Naive thymus-derived CD4-positive, alpha-beta T cell (primary cell): Measurements from ENCODE around the gene EPB41L5. TPM values are rescaled to one million over a fixed set of nuclear protein-coding genes. Genes with fewer than 3 reads are reported as not detected.
A peak's percentile ranks its signal among the peaks of the same experiment; 100 is the strongest.
"Not testable (repeated sequence)": the region's sequence is repeated elsewhere in the genome, so short reads cannot be mapped to it uniquely, and the experiment has no call there.

ENCODE experiments used
- ATAC-seq: fragments of 150-1000 bp; cut with Tn5 transposase; 2 replicates; pipeline ENCODE4 v1.10.0; 2021; ENCODE audit warnings: mild to moderate bottlenecking, moderate library complexity
- CTCF ChIA-PET: fragments of 350-600 bp; sonication (Branson Sonifier 250); formaldehyde crosslinking; loops from one replicate; lab custom pipeline; 2021; ENCODE audit warnings: antibody characterized with exemption; lab: Charles Lee
- POLR2A ChIA-PET: fragments of 350-600 bp; sonication (Branson Sonifier 250); formaldehyde crosslinking; loops from one replicate; lab custom pipeline; 2021; ENCODE audit warnings: antibody characterized with exemption, inconsistent platforms; lab: Charles Lee
- DNase-seq, 9 donors: peaks; one replicate each; pipeline versions ENCODE4 v3.0.0 to v3.0.0-alpha.2; 2020 to 2022; ENCODE audit warnings: mixed read lengths in 1 of 9
- H3K27ac ChIP-seq: one replicate; pipeline ENCODE4 v1.7.0; 2013; ENCODE audit warnings: mild to moderate bottlenecking, low read depth, low read length, moderate library complexity
- H3K27me3 ChIP-seq, 2 donors: one replicate each; pipeline ENCODE4 v1.7.0; 2013; ENCODE audit warnings: low read length in 2 of 2, mild to moderate bottlenecking in 2 of 2, moderate library complexity in 2 of 2; ENCODE audit not compliant: control insufficient read depth in 2 of 2, insufficient read depth in 2 of 2
- H3K36me3 ChIP-seq, 3 experiments: 1 replicate in 2 of 3; 2 replicates in 1 of 3; pipeline ENCODE4 v1.7.0; 2013; ENCODE audit warnings: low read length in 3 of 3, mild to moderate bottlenecking in 3 of 3, moderate library complexity in 1 of 3; ENCODE audit not compliant: insufficient read depth in 3 of 3, control insufficient read depth in 2 of 3
- H3K4me1 ChIP-seq, 2 donors: one replicate each; pipeline ENCODE4 v1.7.0; 2013; ENCODE audit warnings: low read length in 2 of 2, mild to moderate bottlenecking in 2 of 2, moderate library complexity in 1 of 2; ENCODE audit not compliant: control insufficient read depth in 2 of 2, insufficient read depth in 2 of 2
- H3K4me3 ChIP-seq: 2 replicates; pipeline ENCODE4 v1.7.0; 2013; ENCODE audit warnings: mild to moderate bottlenecking, low read length
- H3K9me3 ChIP-seq, 3 experiments: 1 replicate in 2 of 3; 2 replicates in 1 of 3; pipeline ENCODE4 v1.7.0; 2013; ENCODE audit warnings: low read length in 3 of 3; ENCODE audit not compliant: control insufficient read depth in 2 of 3
- H3K27ac Mint-ChIP-seq, 9 donors: one replicate each; pipeline ENCODE4 v1.8.0; 2020 to 2022; ENCODE audit warnings: mixed read lengths in 9 of 9, mild to moderate bottlenecking in 8 of 9, moderate library complexity in 5 of 9, inconsistent platforms in 2 of 9
- H3K27me3 Mint-ChIP-seq, 5 donors: one replicate each; pipeline ENCODE4 v1.8.0; 2021 to 2022; ENCODE audit warnings: mixed read lengths in 5 of 5, mild to moderate bottlenecking in 1 of 5
- H3K36me3 Mint-ChIP-seq, 5 donors: one replicate each; pipeline ENCODE4 v1.8.0; 2020 to 2022; ENCODE audit warnings: mixed read lengths in 5 of 5, mild to moderate bottlenecking in 3 of 5, inconsistent platforms in 1 of 5
- H3K4me1 Mint-ChIP-seq, 7 donors: one replicate each; pipeline ENCODE4 v1.8.0; 2020 to 2022; ENCODE audit warnings: mixed read lengths in 7 of 7, mild to moderate bottlenecking in 3 of 7, inconsistent platforms in 1 of 7
- H3K4me3 Mint-ChIP-seq, 10 donors: one replicate each; pipeline ENCODE4 v1.8.0; 2020 to 2022; ENCODE audit warnings: mild to moderate bottlenecking in 10 of 10, mixed read lengths in 10 of 10, moderate library complexity in 6 of 10, inconsistent platforms in 2 of 10
- H3K9me3 Mint-ChIP-seq, 11 donors: one replicate each; pipeline ENCODE4 v1.8.0; 2020 to 2022; ENCODE audit warnings: mixed read lengths in 11 of 11, mild to moderate bottlenecking in 4 of 11, inconsistent platforms in 1 of 11, moderate library complexity in 1 of 11
- intact Hi-C, 2 donors: fragments of 100-400 bp; cut with micrococcal nuclease; formaldehyde crosslinking; loops; one replicate each; pipeline ENCODE4 v1.15.1; 2023
- polyA plus RNA-seq, 2 donors: library from polyadenylated mRNA; unstranded; fragments of 300-500 nt; fragmentation: Illumina TruSeq; gene quantifications; one replicate each; pipeline ENCODE4 v1.2.3, GENCODE V29; 2021
- total RNA-seq, 6 experiments: library from RNA in 5 of 6; stranded (reverse) in 5 of 6; gene quantifications; 1 replicate in 5 of 6; 2 replicates in 1 of 6; pipeline ENCODE4 v1.2.3 and lab custom pipeline; 2021 to 2026

Gene EPB41L5
- total and polyA plus RNA-seq, 7 experiments from 2014 or later: 2.2 to 9.3 (median 6.5) TPM

DNA sequence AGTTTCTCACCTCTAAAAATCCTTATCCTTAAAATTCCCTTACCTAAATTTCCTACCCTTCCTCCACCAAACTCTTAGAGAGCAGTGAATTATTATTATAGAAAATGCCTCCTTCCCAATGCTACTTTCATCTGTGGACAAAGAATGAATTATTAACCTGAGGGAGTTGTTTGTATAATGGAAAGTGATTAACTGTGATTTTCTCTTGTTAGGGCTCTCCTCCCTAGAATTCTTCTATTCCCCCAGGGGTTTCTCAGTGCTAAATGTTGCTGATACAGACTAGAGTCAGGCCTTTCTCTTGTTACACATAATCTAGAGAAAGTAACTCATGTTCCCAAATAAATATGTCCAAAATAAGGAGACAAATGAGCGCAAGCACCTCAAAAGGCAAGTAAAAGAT lies 23.3 kb downstream of the EPB41L5 start:
- no peak overlapping the region for H3K27ac ChIP-seq
- CTCF ChIA-PET: no interaction called here
- H3K4me1 Mint-ChIP-seq: peaks cover 0 to 6% (median 0%) of the 10 kb centered on the region in 7 donors
- ATAC-seq (no peak), DNase-seq (no peak)
- H3K4me3 Mint-ChIP-seq: no peak overlapping the region
- H3K4me1 ChIP-seq: no peaks in the 10 kb centered on the region
- H3K9me3 Mint-ChIP-seq: peaks cover 0 to 6% (median 0%) of the 10 kb centered on the region in 11 donors
- H3K27ac Mint-ChIP-seq: no peak overlapping the region
- H3K4me3 ChIP-seq: no peak overlapping the region
- H3K27me3 Mint-ChIP-seq: peaks cover 0 to 14% (median 0%) of the 10 kb centered on the region in 5 donors
- H3K27me3 ChIP-seq: no peaks in the 10 kb centered on the region
- H3K36me3 ChIP-seq: no peaks in the 10 kb centered on the region
- intact Hi-C loops: no loop called here
- H3K36me3 Mint-ChIP-seq: peaks cover 0 to 17% (median 5%) of the 10 kb centered on the region in 5 donors
- H3K9me3 ChIP-seq: no peaks in the 10 kb centered on the region
- POLR2A ChIA-PET: no interaction called here

DNA sequence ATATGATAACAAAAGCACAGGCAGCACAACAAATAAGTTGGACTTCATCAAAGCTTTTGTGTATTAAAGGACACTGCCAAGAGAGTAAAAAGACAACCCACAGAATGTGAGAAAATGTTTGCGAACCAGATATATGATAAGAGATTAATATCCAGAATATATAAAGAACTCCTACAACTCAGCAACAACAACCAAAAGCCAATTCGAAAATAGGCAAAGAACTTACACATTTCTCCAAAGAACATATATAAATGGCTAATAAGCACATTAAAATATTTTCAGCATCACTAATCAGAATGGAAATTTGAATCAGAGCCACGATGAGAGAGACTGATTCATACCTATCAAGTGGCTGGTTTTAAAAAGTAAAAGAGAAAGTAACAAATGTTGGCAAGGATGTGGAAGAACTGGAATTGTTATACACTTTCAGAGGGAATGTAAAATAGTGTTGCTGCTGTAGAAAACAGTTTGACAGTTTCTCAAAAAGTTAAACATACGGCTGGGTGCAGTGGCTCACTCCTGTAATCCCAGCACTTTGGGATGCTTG lies 25.2 kb downstream of the EPB41L5 start:
- POLR2A ChIA-PET: no interaction called here
- intact Hi-C loops: no loop called here
- CTCF ChIA-PET: no interaction called here

DNA sequence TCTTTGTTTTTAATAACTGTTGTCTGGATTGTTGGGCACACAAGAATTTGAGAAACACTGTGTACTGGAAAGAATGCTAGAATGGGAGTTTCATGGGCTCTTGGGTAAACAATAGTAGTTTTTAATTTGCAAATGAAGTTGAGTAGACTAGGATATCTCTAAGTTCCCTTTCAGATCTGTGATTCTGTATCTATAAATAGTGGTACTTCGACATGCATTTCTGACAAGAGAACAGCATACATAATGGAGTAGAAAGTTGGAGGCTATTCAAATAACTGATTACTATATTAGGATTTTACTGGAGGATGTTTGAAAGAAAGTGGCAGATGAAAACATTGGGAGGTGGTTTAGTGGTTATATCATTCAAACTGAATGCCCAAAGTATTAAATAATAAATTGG lies 29.5 kb downstream of the EPB41L5 start:
- no peak for DNase-seq
- no peak overlapping the region for H3K4me3 Mint-ChIP-seq
- H3K36me3 Mint-ChIP-seq: peaks cover 8 to 37% (median 30%) of the 10 kb centered on the region in 5 donors
- ATAC-seq: no peak
- POLR2A ChIA-PET: no interaction called here
- H3K27me3 Mint-ChIP-seq: peaks cover 0 to 5% (median 0%) of the 10 kb centered on the region in 5 donors
- no peaks in the 10 kb centered on the region for H3K9me3 ChIP-seq
- no peaks in the 10 kb centered on the region for H3K36me3 ChIP-seq
- H3K27me3 ChIP-seq: no peaks in the 10 kb centered on the region
- no peak overlapping the region for H3K4me3 ChIP-seq
- peaks cover 0 to 17% (median 6%) of the 10 kb centered on the region in 7 donors for H3K4me1 Mint-ChIP-seq
- H3K27ac Mint-ChIP-seq: peak overlapping the region in 1 of 9 donors; percentile 24
- H3K27ac ChIP-seq: no peak overlapping the region
- intact Hi-C loops: no loop called here
- H3K4me1 ChIP-seq: peaks cover 0 to 9% of the 10 kb centered on the region in 2 donors
- H3K9me3 Mint-ChIP-seq: peaks cover 0 to 18% (median 13%) of the 10 kb centered on the region in 11 donors
- CTCF ChIA-PET: no interaction called here

More for the DNA sequence above, 25.2 kb downstream of the EPB41L5 start:
- H3K9me3 ChIP-seq: no peaks in the 10 kb centered on the region
- no peaks in the 10 kb centered on the region for H3K27me3 ChIP-seq
- ATAC-seq (no peak), DNase-seq (no peak)
- H3K4me3 Mint-ChIP-seq: no peak overlapping the region
- peaks cover 0 to 8% (median 0%) of the 10 kb centered on the region in 7 donors for H3K4me1 Mint-ChIP-seq
- no peaks in the 10 kb centered on the region for H3K36me3 ChIP-seq
- peaks cover 0 to 28% (median 13%) of the 10 kb centered on the region in 5 donors for H3K36me3 Mint-ChIP-seq
- peaks cover 0 to 6% (median 0%) of the 10 kb centered on the region in 11 donors for H3K9me3 Mint-ChIP-seq
- H3K4me1 ChIP-seq: no peaks in the 10 kb centered on the region
- H3K27ac Mint-ChIP-seq: peak overlapping the region in 1 of 9 donors; percentile 53
- H3K4me3 ChIP-seq: no peak overlapping the region
- H3K27ac ChIP-seq: no peak overlapping the region
- peaks cover 0 to 14% (median 0%) of the 10 kb centered on the region in 5 donors for H3K27me3 Mint-ChIP-seq

DNA sequence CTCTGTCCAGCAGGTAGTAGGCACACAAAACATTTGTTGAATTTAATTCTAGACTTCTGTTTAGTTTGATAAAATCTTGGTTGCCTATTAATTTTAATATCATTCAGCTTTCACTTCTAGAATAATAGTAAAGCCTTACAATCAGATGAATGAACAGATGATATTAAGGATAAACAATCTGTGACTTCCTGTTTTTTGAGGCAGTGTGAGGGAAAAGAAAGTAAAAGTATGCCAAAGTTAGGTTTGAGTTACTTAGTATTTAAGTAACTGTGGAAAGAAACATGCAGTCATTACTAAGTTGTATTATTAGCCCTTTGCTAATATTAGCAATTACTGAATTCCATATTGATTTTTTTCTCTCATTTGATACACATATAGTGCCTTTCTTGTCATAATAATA lies 31.5 kb downstream of the EPB41L5 start:
- H3K27ac Mint-ChIP-seq: no peak overlapping the region
- intact Hi-C loops: no loop called here
- peaks cover 0 to 23% (median 6%) of the 10 kb centered on the region in 7 donors for H3K4me1 Mint-ChIP-seq
- DNase-seq (no peak), ATAC-seq (no peak)
- peaks cover 0 to 1% (median 0%) of the 10 kb centered on the region in 5 donors for H3K27me3 Mint-ChIP-seq
- ChIA-PET CTCF (no interaction called here), POLR2A (no interaction called here)
- no peaks in the 10 kb centered on the region for H3K36me3 ChIP-seq
- peaks cover 0 to 9% of the 10 kb centered on the region in 2 donors for H3K4me1 ChIP-seq
- H3K9me3 Mint-ChIP-seq: peaks cover 4 to 36% (median 25%) of the 10 kb centered on the region in 11 donors
- H3K36me3 Mint-ChIP-seq: peaks cover 9 to 50% (median 39%) of the 10 kb centered on the region in 5 donors
- H3K27ac ChIP-seq: no peak overlapping the region
- no peak overlapping the region for H3K4me3 ChIP-seq
- no peak overlapping the region for H3K4me3 Mint-ChIP-seq
- H3K27me3 ChIP-seq: no peaks in the 10 kb centered on the region
- H3K9me3 ChIP-seq: no peaks in the 10 kb centered on the region

DNA sequence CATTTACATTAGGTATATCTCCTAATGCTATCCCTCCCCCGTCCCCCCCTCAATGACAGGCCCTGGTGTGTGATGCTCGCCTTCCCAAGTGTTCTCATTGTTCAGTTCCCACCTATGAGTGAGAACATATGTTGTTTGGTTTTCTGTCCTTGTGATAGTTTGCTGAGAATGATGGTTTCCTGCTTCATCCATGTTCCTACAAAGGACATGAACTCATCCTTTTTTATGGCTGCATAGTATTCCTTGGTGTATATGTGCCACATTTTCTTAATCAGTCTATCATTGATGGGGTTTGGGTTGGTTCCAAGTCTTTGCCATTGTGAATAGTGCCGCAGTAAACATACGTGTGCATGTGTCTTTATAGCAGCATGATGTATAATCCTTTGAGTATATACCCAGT lies 32.9 kb downstream of the EPB41L5 start:
- Mint-ChIP-seq H3K4me1 (peaks cover 0 to 23% (median 6%) of the 10 kb centered on the region in 7 donors), H3K9me3 (peaks cover 6 to 50% (median 36%) of the 10 kb centered on the region in 11 donors), H3K36me3 (peaks cover 9 to 63% (median 42%) of the 10 kb centered on the region in 5 donors), H3K27ac (peak overlapping the region in 1 of 9 donors; percentile 28)
- H3K4me3 ChIP-seq, DNase-seq, POLR2A ChIA-PET, H3K36me3 ChIP-seq, intact Hi-C loops, H3K27me3 ChIP-seq, H3K27me3 Mint-ChIP-seq, CTCF ChIA-PET, H3K4me3 Mint-ChIP-seq, H3K9me3 ChIP-seq, H3K27ac ChIP-seq, ATAC-seq, H3K4me1 ChIP-seq: not testable (repeated sequence)

DNA sequence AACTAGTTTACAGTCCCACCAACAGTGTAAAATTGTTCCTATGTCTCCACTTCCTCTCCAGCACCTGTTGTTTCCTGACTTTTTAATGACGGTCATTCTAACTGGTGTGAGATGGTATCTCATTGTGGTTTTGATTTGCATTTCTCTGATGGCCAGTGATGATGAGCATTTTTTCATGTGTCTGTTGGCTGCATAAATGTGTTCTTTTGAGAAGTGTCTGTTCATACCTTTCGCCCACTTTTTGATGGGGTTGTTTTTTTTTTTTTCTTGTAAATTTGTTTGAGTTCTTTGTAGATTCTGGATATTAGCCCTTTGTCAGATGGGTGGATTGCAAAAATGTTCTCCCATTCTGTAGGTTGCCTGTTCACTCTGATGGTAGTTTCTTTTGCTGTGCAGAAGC lies 33.4 kb downstream of the EPB41L5 start:
- CTCF ChIA-PET, intact Hi-C loops, H3K27me3 ChIP-seq, H3K9me3 ChIP-seq, H3K4me3 ChIP-seq, H3K4me3 Mint-ChIP-seq, H3K27ac Mint-ChIP-seq, H3K27me3 Mint-ChIP-seq, H3K36me3 ChIP-seq, H3K4me1 ChIP-seq, POLR2A ChIA-PET, ATAC-seq, DNase-seq, H3K27ac ChIP-seq: not testable (repeated sequence)
- H3K36me3 Mint-ChIP-seq: peaks cover 9 to 63% (median 42%) of the 10 kb centered on the region in 5 donors
- H3K4me1 Mint-ChIP-seq: peaks cover 0 to 23% (median 6%) of the 10 kb centered on the region in 7 donors
- H3K9me3 Mint-ChIP-seq: peaks cover 6 to 50% (median 36%) of the 10 kb centered on the region in 11 donors

DNA sequence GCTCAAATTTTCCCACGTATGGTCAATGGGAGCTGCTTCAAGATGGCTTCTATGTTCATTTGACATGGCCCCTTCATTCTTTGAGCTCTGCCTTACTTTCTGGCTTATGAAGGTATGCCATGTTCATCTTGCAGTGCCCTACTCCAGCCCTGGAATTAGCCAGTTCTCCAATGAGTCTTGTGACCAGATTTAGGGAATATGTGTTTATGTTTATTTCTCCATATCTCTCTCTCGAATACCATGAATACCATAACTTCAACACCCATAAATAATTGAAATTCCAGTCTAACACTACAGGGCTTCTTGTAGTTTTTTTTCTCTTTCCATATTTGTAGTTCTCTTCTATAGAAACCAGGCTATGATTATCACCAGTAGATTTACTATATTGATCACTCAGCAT lies 39.7 kb downstream of the EPB41L5 start:
- Mint-ChIP-seq H3K4me1 (peaks cover 0 to 9% (median 0%) of the 10 kb centered on the region in 7 donors), H3K36me3 (peaks cover 0 to 68% (median 53%) of the 10 kb centered on the region in 5 donors), H3K4me3 (no peak overlapping the region), H3K9me3 (peaks cover 7 to 60% (median 32%) of the 10 kb centered on the region in 11 donors), H3K27me3 (no peaks in the 10 kb centered on the region), H3K27ac (no peak overlapping the region)
- H3K9me3 ChIP-seq: no peaks in the 10 kb centered on the region
- H3K4me1 ChIP-seq: no peaks in the 10 kb centered on the region
- POLR2A ChIA-PET: no interaction called here
- intact Hi-C loops: no loop called here
- DNase-seq (no peak), ATAC-seq (no peak)
- H3K27me3 ChIP-seq: no peaks in the 10 kb centered on the region
- H3K27ac ChIP-seq: no peak overlapping the region
- H3K36me3 ChIP-seq: no peaks in the 10 kb centered on the region
- H3K4me3 ChIP-seq: no peak overlapping the region
- CTCF ChIA-PET: no interaction called here
